RWPE2 (cell line): ENCODE results near the gene BEX5.

Experiments
- ATAC-seq: fragments of 200-7000 bp; cut with Tn5 transposase; 3 replicates; pipeline ENCODE4 v1.9.1; 2021; ENCODE audit warnings: low read depth
- DNase-seq: peaks from one replicate; pipeline ENCODE4 v3.0.0-alpha.2; 2020; ENCODE audit warnings: low spot score
- H3K27ac ChIP-seq: fragments of 450-650 bp; 2 replicates; pipeline ENCODE4 v1.5.1; 2017; ENCODE audit warnings: mild to moderate bottlenecking; ENCODE audit not compliant: poor library complexity, severe bottlenecking
- H3K27me3 ChIP-seq: fragments of 250-450 bp; sonication (Bioruptor Pico); 2 replicates; pipeline ENCODE4 v1.5.1; 2021; ENCODE audit warnings: mild to moderate bottlenecking, moderate library complexity; ENCODE audit not compliant: insufficient read depth, poor library complexity, severe bottlenecking
- H3K36me3 ChIP-seq: fragments of 250-450 bp; sonication (Bioruptor Pico); 2 replicates; pipeline ENCODE4 v1.5.1; 2020; ENCODE audit warnings: low read depth, mild to moderate bottlenecking, moderate library complexity
- H3K4me1 ChIP-seq: fragments of 250-450 bp; sonication (Bioruptor Pico); 2 replicates; pipeline ENCODE4 v1.5.1; 2021; ENCODE audit warnings: mild to moderate bottlenecking, moderate library complexity; ENCODE audit not compliant: insufficient read depth, poor library complexity, severe bottlenecking
- H3K4me3 ChIP-seq: fragments of 250-450 bp; sonication (Bioruptor Pico); 2 replicates; pipeline ENCODE4 v1.5.1; 2021; ENCODE audit warnings: mild to moderate bottlenecking, moderate library complexity; ENCODE audit not compliant: severe bottlenecking
- H3K9me3 ChIP-seq: fragments of 250-450 bp; sonication (Bioruptor Pico); 2 replicates; pipeline ENCODE4 v1.5.1; 2021; ENCODE audit warnings: mild to moderate bottlenecking, moderate library complexity; ENCODE audit not compliant: severe bottlenecking
- CTCF ChIP-seq: fragments of 450-650 bp; IDR thresholded peaks from one replicate; pipeline ENCODE4 v1.5.1; 2017; ENCODE audit warnings: mild to moderate bottlenecking, moderate library complexity; ENCODE audit not compliant: poor library complexity, severe bottlenecking

BEX5 gene

GRCh38 chrX:102115748-102116147 lies 40.0 kb downstream of the BEX5 start:
- no peak for TF ChIP-seq CTCF
- no peak overlapping the region for H3K27ac ChIP-seq
- ATAC-seq (no peak), DNase-seq (no peak)
- H3K9me3 ChIP-seq: no peaks in the 10 kb centered on the region
- H3K27me3 ChIP-seq: no peaks in the 10 kb centered on the region
- no peak overlapping the region for H3K4me3 ChIP-seq
- no peaks in the 10 kb centered on the region for H3K36me3 ChIP-seq
- H3K4me1 ChIP-seq: no peaks in the 10 kb centered on the region

- Histone ChIP-seq H3K27ac (no peak overlapping the region), H3K9me3 (no peaks in the 10 kb centered on the region), H3K4me3 (no peak overlapping the region), H3K4me1 (no peaks in the 10 kb centered on the region), H3K36me3 (no peaks in the 10 kb centered on the region), H3K27me3 (no peaks in the 10 kb centered on the region)
- DNase-seq: no peak
- no peak for ATAC-seq
- no peak for TF ChIP-seq CTCF
Observed at GRCh38 chrX:102113367-102113766, 42.4 kb downstream of the BEX5 start.
